ENCODE results near the gene C14orf132.

DNA sequence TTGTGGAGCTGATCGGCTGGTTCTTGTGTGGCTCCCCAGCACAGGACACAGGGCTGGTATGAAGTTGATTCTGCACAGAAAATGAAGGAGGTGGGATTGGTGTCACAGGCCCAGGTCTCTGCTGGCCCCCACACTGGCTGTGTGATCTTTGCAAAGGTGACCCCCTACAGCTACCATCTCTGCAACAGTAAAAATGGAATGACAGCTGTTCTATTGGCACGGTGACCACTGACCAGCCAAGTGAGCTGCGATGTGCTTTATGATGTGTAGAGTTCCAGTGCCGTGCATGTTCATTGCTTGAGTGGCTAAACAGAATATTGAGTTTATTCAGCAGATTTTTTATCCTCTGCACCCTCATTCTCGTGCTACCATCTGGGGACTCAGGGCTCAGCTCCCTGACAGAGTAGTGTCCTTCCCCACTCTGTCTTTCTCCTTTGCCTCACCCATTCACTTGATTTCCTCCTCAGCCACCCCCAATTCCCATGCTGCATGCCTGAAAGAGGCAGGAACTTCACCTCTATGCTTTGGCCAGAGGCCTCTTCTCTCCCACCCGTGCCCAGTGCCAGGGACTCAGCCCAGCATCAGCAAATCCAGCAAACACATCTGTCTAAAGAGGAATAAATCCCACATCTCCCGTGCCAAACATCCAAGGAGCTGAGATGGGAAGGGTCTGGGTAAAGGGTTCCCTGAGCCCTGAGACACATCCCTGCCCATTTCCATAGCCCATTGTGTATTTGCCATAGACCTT lies 21.2 kb downstream of the C14orf132 start:
- no peak for TF ChIP-seq CTCF (IDR thresholded peaks at IDR 0.05)
- no peak for TF ChIP-seq POLR2A (IDR thresholded peaks at IDR 0.05)

Data from testis (tissue), 2 donors.